Endothelial cell of coronary artery (primary cell): ENCODE measurements around the gene SLC22A6. TPM values are rescaled to one million over a fixed set of nuclear protein-coding genes. Genes with fewer than 3 reads are reported as not detected.

Experiments used
- total RNA-seq: library from RNA; depleted of rRNA; stranded (reverse); fragments of >200 nt; gene quantifications from 2 replicates; pipeline ENCODE4 v1.2.3, GENCODE V29; 2014

Gene SLC22A6
- not detected in 2 replicates for total RNA-seq

GRCh38 chr11:62984451-62984991, at the start of gene SLC22A6:
Gene SLC22A6, minus strand, starts transcription at chr11:62984967. Its CDS starts 277 bp downstream, at chr11:62984690.

GRCh38 chr11:63015521-63016215, 30.9 kb upstream of the SLC22A6 start, which contains the start of gene SLC22A8:
Gene SLC22A8, minus strand, starts transcription at chr11:63015841. Its CDS starts 883 bp downstream, at chr11:63014958.

Other genes starting within 250 kb of the SLC22A6 start
- 6.9 and 8.4 TPM in 2 replicates for gene ZBTB3, start 230.8 kb downstream of the SLC22A6 start, total RNA-seq
- 51.1 and 71.4 TPM in 2 replicates for gene POLR2G, start 223.4 kb downstream of the SLC22A6 start, total RNA-seq
- gene TAF6L, start 213.6 kb downstream of the SLC22A6 start, total RNA-seq = 18.4 and 20.5 TPM in 2 replicates
- gene TMEM179B, start 197.6 kb downstream of the SLC22A6 start, total RNA-seq = 15.9 and 23.5 TPM in 2 replicates
- gene TMEM223, start 193.0 kb downstream of the SLC22A6 start, total RNA-seq = 9.0 and 16.0 TPM in 2 replicates
- gene NXF1, start 179.5 kb downstream of the SLC22A6 start, total RNA-seq = 16.0 and 21.6 TPM in 2 replicates
- gene STX5, start 152.9 kb downstream of the SLC22A6 start, total RNA-seq = 36.4 and 40.9 TPM in 2 replicates
- gene TEX54, start 152.1 kb downstream of the SLC22A6 start, total RNA-seq = not detected in 2 replicates
- 66.5 and 70.3 TPM in 2 replicates for gene WDR74, start 145.4 kb downstream of the SLC22A6 start, total RNA-seq
- 121 and 172 TPM in 2 replicates for gene SLC3A2, start 104.1 kb downstream of the SLC22A6 start, total RNA-seq
- gene CHRM1, start 63.6 kb downstream of the SLC22A6 start, total RNA-seq = not detected in 2 replicates
- gene SLC22A8, start 30.9 kb upstream of the SLC22A6 start, total RNA-seq = not detected in 2 replicates
- gene SLC22A24, start 159.3 kb upstream of the SLC22A6 start, total RNA-seq = not detected in 2 replicates